AG04449 (cell line): ENCODE data around the gene RAET1L.

Experiments used
- CTCF ChIA-PET: fragments of 350-600 bp; formaldehyde crosslinking; extraction: SDS; loops from one replicate; lab custom pipeline; 2021; ENCODE audit warnings: antibody characterized with exemption; lab: Yijun Ruan, JAX
- POLR2A ChIA-PET: fragments of 400-600, 350-600 bp; formaldehyde crosslinking; extraction: SDS; loops from one replicate; lab custom pipeline; 2020; ENCODE audit warnings: antibody characterized with exemption, inconsistent platforms; lab: Yijun Ruan, JAX
- DNase-seq: peaks from one replicate; pipeline ENCODE4 v3.0.0-alpha.2; 2010; ENCODE audit warnings: low read depth, low spot score
- H3K4me3 ChIP-seq: 2 replicates; pipeline ENCODE4 v1.5.1; 2011; ENCODE audit warnings: low read depth, mild to moderate bottlenecking, control low read depth, low read length
- TF ChIP-seq, protein P1 (sequence below): IDR thresholded peaks from one replicate; pipeline ENCODE4 v1.5.1; 2011; ENCODE audit warnings: mild to moderate bottlenecking, moderate library complexity, low read length, control low read depth, inconsistent platforms; ENCODE audit not compliant: insufficient read depth; ENCODE audit errors: missing control alignments

The RAET1L gene

DNA sequence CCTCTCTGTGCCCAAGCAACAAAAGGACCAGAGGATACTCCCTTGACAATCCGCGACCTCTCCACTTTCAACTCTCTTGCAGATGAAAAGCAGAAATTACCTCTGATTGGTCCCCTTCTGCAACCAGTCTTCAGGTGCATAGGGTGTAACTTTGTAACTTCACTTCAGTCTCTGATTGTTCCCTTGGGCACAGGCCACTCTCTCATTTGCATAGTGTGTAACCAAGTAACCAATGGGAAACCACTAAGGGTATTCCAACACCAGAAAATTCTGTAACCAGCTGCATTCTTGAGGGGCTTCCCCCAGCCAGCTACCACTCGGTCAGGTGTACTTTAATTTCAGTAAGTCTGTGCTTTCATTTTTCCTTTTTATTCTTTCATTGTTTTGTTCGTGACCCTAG is 4.4 kb upstream of the RAET1L start:
- no peak for DNase-seq
- POLR2A ChIA-PET: no interaction called here
- CTCF ChIA-PET: no interaction called here
- TF ChIP-seq, protein P1, sequence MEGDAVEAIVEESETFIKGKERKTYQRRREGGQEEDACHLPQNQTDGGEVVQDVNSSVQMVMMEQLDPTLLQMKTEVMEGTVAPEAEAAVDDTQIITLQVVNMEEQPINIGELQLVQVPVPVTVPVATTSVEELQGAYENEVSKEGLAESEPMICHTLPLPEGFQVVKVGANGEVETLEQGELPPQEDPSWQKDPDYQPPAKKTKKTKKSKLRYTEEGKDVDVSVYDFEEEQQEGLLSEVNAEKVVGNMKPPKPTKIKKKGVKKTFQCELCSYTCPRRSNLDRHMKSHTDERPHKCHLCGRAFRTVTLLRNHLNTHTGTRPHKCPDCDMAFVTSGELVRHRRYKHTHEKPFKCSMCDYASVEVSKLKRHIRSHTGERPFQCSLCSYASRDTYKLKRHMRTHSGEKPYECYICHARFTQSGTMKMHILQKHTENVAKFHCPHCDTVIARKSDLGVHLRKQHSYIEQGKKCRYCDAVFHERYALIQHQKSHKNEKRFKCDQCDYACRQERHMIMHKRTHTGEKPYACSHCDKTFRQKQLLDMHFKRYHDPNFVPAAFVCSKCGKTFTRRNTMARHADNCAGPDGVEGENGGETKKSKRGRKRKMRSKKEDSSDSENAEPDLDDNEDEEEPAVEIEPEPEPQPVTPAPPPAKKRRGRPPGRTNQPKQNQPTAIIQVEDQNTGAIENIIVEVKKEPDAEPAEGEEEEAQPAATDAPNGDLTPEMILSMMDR: no peak
- H3K4me3 ChIP-seq: no peak overlapping the region

DNA sequence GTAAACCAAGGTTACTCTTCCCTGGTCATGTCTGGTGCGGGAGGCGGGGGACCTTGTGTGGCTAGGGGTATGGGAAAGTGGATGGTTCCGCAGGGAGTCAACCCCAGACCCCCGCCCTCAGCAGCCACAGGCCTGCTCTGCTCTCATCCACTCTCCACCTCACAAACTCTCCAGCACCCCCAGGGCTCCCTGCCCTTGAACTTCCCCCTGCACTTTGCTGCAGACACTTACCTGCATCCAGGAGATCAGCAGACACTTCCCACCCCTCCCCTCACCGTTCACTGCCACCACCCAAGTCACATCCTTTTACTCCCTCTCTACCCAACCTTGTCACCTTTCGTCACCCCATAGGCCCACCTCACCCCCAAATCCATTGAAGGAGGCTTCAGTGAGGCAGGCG is 3.9 kb upstream of the RAET1L start:
- CTCF ChIA-PET: no interaction called here
- DNase-seq: no peak
- TF ChIP-seq, protein P1: no peak
- POLR2A ChIA-PET: no interaction called here
- no peak overlapping the region for H3K4me3 ChIP-seq

DNA sequence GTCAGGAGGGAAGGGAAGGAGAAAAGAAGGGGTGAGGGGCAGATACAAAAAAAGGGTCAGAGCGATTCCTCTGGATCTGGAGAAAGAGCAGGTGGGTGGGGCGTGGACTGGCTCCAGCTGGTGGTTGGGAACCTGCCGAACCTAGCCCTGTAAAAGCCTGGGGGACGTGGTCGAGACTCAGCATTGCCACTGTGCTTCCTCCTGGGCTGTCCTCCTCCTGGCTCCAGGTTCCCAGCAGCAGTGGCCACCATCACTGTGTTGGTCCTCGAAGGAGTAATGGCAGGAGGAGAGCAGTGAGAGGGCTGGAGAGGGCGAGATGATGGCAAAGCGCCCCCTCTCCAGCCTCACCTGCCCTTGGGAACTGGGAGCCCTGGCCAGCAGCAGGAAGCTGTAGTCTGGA is 3.5 kb upstream of the RAET1L start:
- POLR2A ChIA-PET: no interaction called here
- DNase-seq: no peak
- CTCF ChIA-PET: interaction anchor here (1.0 to 1.2 kb wide), 2 partner anchors 12 to 42 kb away, joined by 3 to 4 read pairs; no protein-coding TSS in a partner anchor

DNA sequence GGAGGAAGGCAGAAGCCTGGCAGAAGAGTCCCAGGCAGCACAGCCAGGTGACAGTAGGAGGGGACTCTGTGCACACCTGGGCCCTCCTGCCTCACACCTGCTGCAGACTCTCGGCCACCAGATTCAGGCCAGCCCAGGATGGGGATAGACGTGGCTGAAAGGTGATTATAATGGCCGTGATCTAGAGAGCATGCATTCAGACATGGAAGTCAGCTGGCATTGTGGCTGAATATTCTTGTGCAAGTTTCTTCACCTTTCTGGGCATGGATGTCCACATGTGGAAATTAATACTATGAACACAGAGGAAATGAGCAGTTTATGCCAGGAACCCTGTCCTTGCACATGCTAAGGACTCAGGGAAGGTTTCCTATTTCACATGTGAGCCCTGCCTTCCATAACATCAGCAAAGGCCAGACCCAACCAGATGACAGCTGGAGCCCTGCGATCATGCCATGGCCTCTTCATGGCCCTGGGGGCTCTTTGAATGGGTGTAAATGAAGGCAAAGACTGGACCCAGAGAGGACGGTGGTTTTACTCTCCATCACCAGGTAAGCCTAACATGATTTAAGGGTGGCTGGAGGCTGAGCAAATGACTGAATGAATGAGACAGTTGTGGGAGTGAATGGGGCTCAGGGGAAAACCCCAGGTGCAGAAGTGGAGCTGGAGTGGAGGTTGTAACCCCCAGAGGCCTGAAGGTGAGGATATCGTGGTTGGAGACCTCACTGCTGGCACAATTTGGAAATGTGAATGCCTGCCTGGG is 2.7 kb upstream of the RAET1L start:
- POLR2A ChIA-PET: no interaction called here
- TF ChIP-seq, protein P1: no peak
- no peak for DNase-seq
- no peak overlapping the region for H3K4me3 ChIP-seq
- CTCF ChIA-PET: interaction anchor here (1.0 to 1.2 kb wide), 2 partner anchors 11 to 43 kb away, joined by 3 to 4 read pairs; no protein-coding TSS in a partner anchor

More for the DNA sequence above, 3.5 kb upstream of the RAET1L start:
- TF ChIP-seq, protein P1: no peak
- no peak overlapping the region for H3K4me3 ChIP-seq

DNA sequence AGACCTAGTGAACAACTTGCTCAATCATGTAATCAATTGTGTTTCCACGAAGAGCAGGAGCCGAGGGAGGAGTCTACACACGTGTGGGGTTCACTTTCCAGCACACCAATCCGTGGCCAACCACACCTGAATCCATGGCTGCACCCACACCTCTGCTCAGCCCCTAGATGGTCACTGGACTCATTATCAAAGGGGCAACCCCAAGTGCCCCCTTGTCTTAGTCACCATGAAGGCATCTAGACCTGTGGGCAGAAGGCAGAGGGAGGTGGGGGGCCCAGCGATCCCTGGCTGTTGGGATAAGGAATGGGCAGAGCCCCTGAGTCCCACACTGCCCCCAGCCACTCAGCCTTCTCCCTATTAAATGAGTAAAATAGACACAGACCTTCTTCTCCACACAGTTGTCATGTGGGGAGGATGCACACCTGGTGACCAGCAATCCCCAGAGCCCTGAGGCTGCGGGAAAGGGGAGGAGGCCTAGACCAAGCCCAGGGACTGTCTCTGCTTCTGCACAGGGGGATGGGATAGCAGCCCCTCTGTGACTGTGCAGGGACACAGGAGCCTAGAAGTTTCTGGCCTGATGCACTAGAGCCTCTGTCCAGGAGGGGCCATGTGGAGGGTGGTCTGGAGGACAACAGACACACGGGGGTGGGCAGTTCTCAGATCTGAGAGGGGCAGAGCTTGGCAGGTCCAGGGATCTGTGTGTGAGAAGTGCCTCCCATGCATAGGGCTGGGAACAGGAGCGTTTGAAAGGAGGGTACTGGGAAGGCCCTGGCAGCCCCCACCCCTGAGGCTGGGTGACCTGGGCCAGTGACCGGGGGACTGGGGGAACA is 1.9 kb upstream of the RAET1L start:
- ChIA-PET POLR2A (no interaction called here), CTCF (interaction anchor here (1.1 to 1.2 kb wide), 2 partner anchors 10 kb away, joined by 3 to 4 read pairs; no protein-coding TSS in a partner anchor)
- TF ChIP-seq, protein P1: no peak

More for the DNA sequence above, 1.9 kb upstream of the RAET1L start:
- DNase-seq: no peak
- no peak overlapping the region for H3K4me3 ChIP-seq
